Coronary artery (tissue), 2 donors: ENCODE measurements around the gene PCNX2.
"Not testable (repeated sequence)": the region's sequence is repeated elsewhere in the genome, so short reads cannot be mapped to it uniquely, and the experiment has no call there.

ENCODE experiments used
- DNase-seq: peaks from one replicate; pipeline ENCODE4 v3.0.0-alpha.2; 2017; ENCODE audit warnings: low spot score
- H3K27ac ChIP-seq, 2 donors: fragments of 200-600 bp; sonication (generic); one replicate each; pipeline ENCODE4 v1.5.1; 2016 to 2019
- H3K4me3 ChIP-seq: fragments of 200-600 bp; sonication (generic); 2 replicates; pipeline ENCODE4 v1.5.1; 2016; ENCODE audit warnings: mild to moderate bottlenecking, moderate library complexity
- TF ChIP-seq, protein P1 (sequence below): fragments of 200-600 bp; sonication (generic); IDR thresholded peaks from one replicate; pipeline ENCODE4 v1.5.1; 2019; ENCODE audit warnings: antibody characterized with exemption

PCNX2 gene

DNA sequence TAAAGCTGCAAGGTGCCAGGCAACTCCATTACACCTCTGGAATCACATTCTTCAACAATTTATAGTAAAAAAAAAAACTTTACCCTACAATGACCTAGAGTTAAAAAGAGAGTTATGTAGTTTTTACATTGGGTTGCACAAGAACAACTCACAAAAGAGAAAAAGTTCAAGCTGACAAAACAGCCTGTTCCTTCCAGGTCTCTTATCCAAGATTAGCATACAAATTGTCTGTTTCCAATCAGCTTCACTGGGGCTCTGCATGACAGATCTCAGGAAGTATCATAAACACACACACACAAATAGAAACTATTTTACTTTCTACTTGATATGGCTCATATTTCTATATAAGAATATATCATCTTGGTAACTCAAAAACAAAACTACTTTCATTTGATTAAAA is 154.6 kb downstream of the PCNX2 start:
- DNase-seq = no peak
- TF ChIP-seq, protein P1, sequence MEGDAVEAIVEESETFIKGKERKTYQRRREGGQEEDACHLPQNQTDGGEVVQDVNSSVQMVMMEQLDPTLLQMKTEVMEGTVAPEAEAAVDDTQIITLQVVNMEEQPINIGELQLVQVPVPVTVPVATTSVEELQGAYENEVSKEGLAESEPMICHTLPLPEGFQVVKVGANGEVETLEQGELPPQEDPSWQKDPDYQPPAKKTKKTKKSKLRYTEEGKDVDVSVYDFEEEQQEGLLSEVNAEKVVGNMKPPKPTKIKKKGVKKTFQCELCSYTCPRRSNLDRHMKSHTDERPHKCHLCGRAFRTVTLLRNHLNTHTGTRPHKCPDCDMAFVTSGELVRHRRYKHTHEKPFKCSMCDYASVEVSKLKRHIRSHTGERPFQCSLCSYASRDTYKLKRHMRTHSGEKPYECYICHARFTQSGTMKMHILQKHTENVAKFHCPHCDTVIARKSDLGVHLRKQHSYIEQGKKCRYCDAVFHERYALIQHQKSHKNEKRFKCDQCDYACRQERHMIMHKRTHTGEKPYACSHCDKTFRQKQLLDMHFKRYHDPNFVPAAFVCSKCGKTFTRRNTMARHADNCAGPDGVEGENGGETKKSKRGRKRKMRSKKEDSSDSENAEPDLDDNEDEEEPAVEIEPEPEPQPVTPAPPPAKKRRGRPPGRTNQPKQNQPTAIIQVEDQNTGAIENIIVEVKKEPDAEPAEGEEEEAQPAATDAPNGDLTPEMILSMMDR = no peak
- Histone ChIP-seq H3K4me3 (no peak overlapping the region), H3K27ac (no peak overlapping the region)

DNA sequence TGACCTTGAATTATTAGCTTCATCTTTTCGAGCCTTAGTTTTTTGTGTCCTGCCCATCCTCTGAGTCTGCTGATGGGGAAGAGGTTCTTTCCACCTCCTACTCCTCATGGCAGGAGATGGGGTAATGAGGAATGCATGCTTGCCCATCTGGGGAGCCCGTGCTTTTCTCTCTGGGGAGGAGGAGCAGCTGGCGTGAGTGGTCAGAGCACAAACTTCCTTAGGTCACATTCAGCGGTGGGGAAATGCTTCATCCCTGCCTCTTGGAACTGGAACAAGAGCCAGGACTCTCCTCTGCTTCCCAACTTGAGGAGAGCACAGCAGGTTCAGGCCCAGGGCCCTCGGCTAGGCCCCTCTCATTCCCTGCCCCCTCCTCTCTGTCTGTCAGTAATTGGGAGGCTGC is 155.0 kb downstream of the PCNX2 start:
- no peak overlapping the region for H3K4me3 ChIP-seq
- DNase-seq = no peak
- TF ChIP-seq, protein P1 = no peak
- H3K27ac ChIP-seq = no peak overlapping the region

DNA sequence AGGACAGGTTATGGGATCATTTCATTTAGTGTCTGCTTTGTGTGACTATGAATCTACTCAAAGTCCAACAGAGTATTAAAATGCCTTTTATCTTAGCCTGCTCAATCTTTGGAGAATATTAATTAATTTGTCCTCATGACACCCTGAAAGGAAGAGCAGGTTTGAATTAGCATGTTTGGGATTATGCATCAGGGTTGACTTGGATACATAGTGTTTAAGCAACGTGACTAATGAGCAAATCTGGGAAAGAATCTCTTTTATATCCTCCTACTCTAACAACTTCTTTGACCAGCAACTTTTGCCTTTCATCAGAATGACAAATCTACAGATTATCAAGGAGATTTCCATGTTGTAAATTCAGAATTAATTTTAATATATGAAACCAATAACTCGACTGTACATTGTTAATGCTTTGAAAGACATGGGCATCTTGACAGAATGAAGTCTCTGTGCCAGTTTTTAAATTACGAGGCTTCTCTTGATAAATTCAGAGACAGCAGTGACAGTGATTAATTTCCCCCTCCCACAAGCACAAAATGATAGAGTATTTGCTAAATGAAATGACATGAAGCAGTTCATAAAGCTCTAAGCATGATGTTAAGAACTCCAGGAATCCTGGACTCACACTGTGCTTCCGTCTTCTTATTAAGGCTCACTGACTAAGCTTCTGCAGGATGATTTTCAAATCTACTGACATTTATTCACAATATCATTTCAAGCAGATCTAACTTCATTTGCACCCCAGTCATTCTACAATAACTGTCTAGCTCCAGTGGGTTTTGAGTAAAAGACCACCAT is 156.5 kb downstream of the PCNX2 start:
- TF ChIP-seq, protein P1 = no peak

DNA sequence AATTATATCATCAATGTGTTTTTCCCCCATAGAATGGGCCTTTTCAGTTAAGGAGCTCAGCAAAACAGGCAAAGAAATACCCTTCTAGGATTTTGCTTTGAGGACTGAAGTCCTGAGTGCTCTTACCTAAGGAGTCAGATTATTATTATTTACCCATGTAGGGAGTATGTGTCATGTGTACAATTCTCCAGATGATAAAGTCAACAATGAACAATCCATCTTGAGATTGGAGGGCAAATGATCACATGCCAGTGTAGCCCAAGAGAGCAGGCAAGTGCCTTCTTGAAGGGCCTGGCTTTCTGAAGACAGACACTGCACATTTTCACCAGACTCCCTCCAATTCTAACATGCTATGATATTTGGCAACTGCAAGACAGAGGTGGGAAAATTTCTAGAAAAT is 159.7 kb downstream of the PCNX2 start:
- TF ChIP-seq, protein P1 = no peak
- DNase-seq = no peak
- Histone ChIP-seq H3K4me3 (no peak overlapping the region), H3K27ac (no peak overlapping the region)

More for the DNA sequence above, 156.5 kb downstream of the PCNX2 start:
- Histone ChIP-seq H3K27ac (no peak overlapping the region), H3K4me3 (no peak overlapping the region)
- no peak for DNase-seq

DNA sequence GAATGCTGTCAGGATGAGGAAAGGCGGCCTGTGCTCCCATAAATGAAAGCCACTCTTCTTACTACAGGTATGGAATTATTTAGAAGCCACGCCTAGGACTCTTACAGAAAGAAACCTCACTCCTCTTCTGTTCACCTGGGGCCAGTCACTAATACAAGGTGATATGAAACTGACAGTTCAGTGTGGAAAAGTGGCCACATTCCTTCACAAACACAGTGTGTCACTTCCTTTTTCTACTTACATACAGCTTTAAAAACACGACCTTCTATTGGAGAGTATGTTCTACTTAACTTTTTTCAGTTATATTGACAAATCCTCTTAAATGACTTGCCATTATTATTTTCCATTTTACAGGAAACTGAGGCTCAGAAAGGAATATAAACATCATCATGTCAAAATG is 163.1 kb downstream of the PCNX2 start:
- DNase-seq = no peak
- H3K4me3 ChIP-seq = no peak overlapping the region
- TF ChIP-seq, protein P1 = no peak

DNA sequence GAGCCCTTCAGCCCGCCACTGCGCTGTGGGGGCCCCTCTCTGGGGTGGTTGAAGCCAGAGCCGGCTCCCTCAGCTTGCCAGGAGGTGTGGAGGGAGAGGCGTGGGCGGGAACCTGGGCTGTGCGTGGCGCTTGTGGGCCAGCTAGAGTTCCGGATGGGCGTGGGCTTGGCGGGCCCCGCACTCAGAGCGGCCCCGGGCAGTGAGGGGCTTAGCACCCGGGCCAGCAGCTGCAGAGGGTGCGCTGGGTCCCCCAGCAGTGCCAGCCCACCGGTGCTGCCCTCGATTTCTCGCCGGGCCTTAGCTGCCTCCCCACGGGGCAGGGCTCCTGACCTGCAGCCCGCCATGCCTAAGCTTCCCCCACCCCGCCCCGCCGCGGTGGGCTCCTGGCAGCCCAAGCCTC is 166.5 kb downstream of the PCNX2 start:
- not testable (repeated sequence) for DNase-seq, H3K4me3 ChIP-seq, H3K27ac ChIP-seq

More for the DNA sequence above, 163.1 kb downstream of the PCNX2 start:
- H3K27ac ChIP-seq = no peak overlapping the region

DNA sequence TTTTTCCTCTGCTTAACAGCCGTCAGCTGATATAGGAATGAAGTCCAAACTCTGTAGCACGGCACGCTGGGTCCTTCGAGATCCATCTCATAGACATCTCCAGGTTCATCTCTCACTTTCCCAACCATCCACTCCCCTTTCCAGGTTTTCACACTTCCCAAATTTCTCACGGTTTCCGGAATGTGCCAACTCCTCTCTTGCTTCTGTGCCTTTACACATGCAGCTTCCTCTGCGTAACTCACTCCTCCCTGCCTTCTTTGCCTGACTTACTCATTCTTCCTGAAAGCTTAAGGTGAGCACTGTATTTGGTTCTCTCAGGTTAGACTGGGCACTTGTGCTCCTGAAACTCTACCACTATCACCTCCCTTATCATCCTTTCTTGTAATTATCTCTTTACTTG is 168.4 kb downstream of the PCNX2 start:
- H3K27ac ChIP-seq = no peak overlapping the region
- no peak for DNase-seq
- no peak overlapping the region for H3K4me3 ChIP-seq
- TF ChIP-seq, protein P1 = no peak
